Measurements from ENCODE around the gene CDR2.

- TF ChIP-seq POLR2A (IDR thresholded peaks at IDR 0.05; ENCODE audit: low read depth, low read length) (no peak), SPI1 (IDR thresholded peaks at IDR 0.05; ENCODE audit: low read depth, low read length) (no peak), TAF1 (IDR thresholded peaks at IDR 0.05; ENCODE audit: low read depth, low read length) (no peak), POLR2AphosphoS5 (IDR thresholded peaks at IDR 0.05; ENCODE audit: low read depth, low read length) (no peak)
Observed at GRCh38 chr16:22346483-22346882, 27.9 kb downstream of the CDR2 start.
